Left renal cortex interstitium (tissue), 4 donors: ENCODE measurements around the gene LINC00237. TPM values are rescaled to one million over a fixed set of nuclear protein-coding genes. Genes with fewer than 3 reads are reported as not detected.

Experiments used
- DNase-seq, 4 donors: peaks; one replicate each; pipeline ENCODE4 v3.0.0-alpha.2; 2013; ENCODE audit warnings: low read depth in 4 of 4, low spot score in 2 of 4, missing footprints in 1 of 4
- polyA plus RNA-seq, 4 donors: library from polyadenylated mRNA; unstranded; fragments of 120-200 nt; gene quantifications; one replicate each; pipeline ENCODE4 v1.2.1, GENCODE V29; 2013; ENCODE audit not compliant: insufficient read length in 4 of 4

Gene LINC00237
- not detected for polyA plus RNA-seq

DNA sequence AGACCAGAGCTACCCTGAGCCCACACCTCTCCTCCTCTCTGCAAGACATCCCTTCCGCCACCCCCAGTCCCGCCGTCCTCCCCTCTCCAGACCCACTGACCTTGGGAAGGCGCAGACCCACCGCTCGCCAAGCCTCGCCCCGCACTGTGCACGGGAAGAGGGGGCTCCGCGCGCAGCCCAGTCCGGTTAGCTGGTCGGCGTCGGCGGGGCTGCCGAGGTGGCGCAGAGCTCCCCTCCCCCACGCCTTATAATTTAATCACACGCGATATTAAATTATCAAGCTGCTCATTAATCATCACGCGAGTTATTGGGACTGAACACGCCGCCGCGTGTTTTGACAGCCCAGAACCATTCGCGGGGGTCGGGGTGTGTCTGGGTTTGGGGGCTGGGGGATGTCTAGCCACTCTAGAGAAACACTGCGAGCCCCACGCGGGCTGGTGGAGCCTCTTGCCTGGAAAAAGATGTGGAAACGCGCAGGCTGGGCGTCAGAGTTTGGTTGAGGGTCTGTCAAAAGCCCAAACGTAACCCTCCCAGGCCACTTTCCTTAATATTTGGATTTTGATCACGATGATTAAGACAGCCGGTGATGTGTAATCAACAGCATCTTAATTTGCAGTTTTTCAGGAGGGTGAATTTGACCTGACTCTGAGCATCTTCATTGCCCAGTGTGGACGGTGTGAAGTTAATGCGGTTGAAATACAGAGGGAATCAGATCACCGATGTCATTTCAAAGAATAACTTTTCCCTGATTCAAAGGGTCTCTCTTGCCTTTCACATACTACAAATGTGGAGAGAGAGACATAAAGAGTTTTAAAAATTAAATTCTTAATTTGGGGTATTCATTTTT is at the start of gene LINC00237:
Gene LINC00237 (minus strand): TSS at position 188 of the 847 bp plus-strand sequence.
- DNase-seq: no peak

DNA sequence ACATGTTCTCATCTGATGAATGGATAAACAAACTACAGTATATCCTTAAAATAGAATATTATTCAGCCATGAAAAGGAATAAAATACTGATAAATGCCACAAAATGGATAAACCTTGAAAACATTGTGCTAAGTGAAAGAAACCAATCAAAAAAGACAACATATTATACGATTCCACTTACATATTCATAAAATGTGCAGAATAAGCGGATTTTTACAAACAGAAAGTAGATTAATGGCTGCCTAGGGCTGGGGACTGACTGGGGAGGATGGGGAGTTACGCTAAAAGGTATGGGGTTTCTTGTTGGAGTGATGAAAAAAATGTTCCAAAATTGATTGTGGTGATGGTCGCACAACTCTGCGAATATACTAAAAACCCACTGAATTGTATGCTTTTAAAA is 49.1 kb upstream of the LINC00237 start:
- no peak for DNase-seq

GRCh38 chr20:21154692-21155091 is 48.5 kb upstream of the LINC00237 start:
- DNase-seq: no peak

DNA sequence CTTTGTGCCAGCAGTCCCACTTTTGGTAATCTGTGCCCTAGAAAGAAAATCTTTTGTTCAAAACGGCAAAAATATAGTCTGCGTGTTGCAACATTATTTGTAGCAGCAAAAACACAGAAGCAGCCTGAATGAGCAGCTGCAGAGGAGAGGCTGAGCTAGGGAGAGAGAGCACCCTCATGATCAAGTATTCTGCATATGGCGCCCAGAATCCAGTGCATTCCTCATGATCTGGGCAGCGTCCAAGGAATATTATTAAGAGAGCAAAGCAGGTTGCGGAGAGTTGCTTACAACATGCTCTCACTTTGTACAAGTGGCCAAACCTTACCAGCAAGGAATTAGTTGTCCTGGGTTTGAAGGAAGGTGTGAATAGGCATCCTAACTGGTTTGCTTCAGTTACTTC is 45.6 kb upstream of the LINC00237 start:
- no peak for DNase-seq

- DNase-seq: no peak
These were observed 43.2 kb upstream of the LINC00237 start for GRCh38 chr20:21149344-21149743.

GRCh38 chr20:21147593-21147992 is 41.4 kb upstream of the LINC00237 start:
- no peak for DNase-seq

GRCh38 chr20:21146215-21146614 is 40.1 kb upstream of the LINC00237 start:
- DNase-seq: no peak

DNA sequence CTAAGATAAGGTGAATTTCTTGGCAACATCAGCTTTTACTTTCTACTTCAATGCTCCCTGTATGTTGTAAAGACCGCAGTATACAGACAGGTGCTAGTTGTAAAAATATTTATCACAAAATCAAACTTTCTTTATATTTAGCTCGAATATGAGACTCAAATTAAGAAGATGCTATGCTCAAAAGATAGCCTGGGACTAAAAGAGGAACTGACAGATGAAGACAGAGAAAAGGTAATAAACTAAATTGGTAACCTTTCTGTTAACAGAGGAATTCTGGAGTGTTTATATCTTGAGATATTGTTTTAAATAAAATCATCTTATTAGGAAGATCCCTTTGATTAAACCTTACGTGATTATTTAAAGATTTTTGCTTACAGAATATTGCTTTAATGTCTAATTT is 39.3 kb upstream of the LINC00237 start:
- DNase-seq: no peak

DNA sequence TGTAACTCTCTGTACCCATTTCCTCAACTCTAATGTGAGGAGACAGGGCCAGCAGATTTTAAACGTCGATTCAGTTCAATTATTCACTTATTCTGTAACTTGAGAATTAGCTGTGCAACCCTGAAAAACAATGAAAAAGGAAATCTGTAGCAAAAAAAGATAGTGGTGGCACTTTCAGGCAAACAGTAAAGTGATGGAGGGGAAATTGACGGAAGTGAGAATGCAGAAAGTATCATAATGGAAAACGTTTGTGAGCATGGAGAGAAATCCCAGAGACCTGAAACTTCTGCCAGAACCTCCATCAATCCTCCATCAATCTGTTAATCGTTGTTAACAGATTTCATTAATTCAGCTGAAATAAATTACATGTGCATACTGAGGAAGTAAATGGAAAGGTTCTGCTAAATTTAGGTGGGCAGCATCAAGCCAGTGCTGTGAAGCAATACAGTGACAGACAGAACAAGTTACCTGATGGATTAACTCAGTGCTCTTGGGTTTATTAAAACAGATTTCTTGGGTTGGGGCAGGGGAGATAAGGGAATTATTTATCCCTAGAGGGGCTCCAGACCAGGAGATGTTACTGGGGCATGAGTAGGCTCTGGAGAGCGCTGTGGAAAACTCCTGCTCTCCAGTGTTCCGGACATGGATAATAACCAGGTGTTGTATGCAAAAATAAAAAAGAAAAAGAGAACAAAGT is 37.2 kb upstream of the LINC00237 start:
- DNase-seq: no peak

DNA sequence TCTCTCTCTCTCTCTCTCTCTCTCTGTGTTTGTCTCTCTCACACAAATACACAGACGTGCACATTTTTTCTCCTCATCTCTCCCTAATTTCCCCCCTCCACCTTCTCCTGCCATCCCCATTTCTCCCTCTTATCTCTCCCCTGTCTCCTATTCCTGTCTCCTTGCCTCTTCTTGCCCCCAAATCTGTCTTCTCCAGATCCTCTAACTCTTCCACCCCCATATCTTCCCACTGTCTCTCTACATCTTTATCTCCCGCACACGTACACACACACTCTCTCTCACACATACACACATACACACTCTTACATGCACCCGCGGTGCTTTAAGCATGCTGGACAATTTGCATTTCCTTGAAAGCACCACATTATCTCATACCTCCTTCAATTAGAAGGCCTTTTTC is 35.7 kb upstream of the LINC00237 start:
- DNase-seq: no peak

- DNase-seq: no peak
These were observed 33.9 kb upstream of the LINC00237 start for GRCh38 chr20:21139881-21140566.

- no peak for DNase-seq
These were observed 30.9 kb upstream of the LINC00237 start for GRCh38 chr20:21137078-21137477.

- DNase-seq: no peak
These were observed 30.0 kb upstream of the LINC00237 start for GRCh38 chr20:21136015-21136732.

DNA sequence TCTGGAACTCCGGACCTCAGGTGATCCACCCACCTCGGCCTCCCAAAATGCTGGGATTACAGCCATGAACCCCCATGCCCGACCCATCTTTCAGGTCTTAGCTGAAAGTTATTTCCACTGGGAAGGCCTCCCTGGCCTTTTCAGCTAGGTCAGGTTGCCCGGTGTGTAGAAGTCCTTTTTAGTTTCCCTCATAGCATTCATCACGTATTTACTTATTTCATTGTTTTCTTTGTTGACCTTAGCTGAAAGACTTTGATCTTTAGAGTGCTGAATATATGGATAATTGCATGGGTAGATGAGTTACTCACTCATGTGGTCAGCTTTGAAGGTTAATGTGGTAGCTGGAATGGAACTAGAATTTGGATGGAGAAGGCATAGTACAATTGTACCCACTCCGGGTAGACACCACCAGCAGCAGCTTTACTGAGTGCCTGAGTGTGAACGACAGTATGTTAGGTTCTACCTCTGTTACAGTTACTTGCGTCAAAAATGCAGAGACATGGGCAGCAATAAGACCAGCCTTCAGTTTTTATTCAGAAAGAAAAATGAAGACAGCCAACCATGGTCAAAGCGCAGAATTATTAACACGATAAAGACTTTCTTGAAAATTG is 28.8 kb upstream of the LINC00237 start:
- no peak for DNase-seq

DNA sequence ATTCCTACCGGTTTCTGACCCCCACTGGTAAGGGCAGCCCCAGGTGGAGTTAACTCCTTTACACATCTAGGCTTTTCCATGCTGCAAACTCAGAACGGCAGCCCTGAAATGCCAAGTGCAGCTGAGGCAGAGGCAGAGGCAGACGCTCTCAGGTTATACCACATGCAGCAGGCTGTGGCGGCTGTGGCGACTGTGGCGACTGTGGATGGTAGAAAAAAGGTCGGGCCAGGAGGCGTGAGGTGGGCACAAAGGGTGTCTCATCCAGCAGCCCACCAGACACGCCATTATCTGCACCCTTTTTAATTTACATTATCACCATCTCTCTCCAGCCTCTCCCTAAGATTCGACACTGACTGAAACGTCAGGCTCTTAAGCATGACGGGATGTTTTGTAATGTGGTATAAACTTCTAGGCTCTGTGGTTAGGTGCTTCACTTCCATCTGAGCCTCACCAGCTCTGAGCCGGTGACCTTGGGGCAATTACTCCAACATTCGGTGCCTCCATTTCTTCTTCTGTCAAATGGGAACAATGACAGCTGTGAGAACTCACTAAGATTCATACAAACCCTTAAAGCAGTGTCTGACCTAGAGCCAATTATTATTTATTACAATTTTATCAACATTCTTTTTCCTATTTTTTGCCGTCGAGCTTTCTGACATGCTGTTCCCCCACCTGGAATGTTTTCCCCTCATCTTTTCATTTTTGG is 27.9 kb upstream of the LINC00237 start:
- DNase-seq: no peak

DNA sequence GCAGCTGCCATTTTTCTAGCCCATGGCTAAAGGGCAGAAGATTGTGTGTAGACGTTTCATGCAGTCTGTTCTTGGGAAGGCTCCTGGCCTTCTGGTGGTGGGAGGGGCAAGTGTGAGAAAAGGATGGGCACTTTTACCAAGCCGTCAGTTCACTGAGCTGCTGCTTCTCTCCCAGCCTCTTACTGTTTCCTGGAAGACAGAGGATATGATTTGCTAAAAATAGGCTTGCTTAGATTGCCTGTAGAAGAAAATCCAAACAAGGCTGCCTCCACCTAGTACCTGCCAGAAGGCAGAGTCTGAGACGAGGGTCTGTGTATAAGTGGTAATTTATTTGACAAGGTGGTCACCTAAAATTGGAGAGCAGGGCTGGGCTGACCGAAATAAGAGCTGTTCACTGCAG is 27.2 kb upstream of the LINC00237 start:
- DNase-seq: no peak

GRCh38 chr20:21129861-21130260 is 23.7 kb upstream of the LINC00237 start:
- DNase-seq: no peak

DNA sequence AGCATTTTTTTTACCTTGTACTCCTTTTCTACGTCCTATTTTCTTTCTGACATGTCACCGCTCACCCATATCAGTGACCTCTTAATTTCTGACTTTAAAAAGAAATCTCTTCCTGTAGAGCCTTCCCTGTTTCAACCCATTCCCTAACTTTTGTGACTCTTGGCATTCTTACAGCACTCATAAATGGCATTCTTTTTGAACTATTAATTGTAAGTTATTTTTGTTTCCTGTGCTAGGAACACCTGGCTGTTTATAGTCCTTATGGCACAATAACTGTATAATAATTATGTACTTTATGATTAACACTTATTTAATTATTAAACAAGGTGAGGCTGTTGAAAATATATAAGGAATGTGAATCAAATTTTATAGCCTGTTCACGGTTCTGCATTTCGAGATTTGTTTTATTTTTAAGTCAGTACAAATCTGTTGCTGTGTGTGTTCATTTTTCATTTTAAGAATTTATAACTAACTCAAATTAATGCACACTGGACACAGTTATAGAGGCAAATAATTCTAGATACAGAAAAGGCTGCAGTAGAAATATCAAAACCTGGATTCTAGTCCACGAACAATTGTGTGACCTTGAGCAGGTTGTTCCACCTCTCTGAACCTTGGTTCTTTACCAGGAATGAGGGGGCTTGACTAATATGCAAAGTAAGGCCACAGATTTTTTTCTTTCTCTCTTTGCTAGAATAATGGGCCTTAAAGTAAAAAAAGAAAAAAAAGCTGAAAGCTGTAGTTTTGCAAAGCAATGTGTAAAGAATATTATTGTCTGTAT is 21.2 kb upstream of the LINC00237 start:
- DNase-seq: no peak

DNA sequence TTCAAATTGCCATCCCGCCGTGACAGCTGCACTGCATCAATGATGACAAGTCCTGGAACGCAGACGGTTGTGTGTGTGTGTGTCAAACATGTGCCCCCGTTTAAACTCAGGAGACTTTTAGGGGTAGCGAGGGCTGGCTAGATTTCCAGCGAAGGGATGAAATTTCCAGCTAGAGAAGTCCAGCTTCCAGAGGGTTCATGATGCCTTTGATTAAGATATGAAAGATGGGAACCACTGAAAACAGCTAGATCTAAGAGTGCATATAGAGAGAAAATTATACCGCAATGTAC is 20.4 kb upstream of the LINC00237 start:
- DNase-seq: no peak
